Smooth muscle cell (in vitro differentiated cells): Measurements from ENCODE around the gene MSI2. TPM values are rescaled to one million over a fixed set of nuclear protein-coding genes. Genes with fewer than 3 reads are reported as not detected.
A peak's percentile ranks its signal among the peaks of the same experiment; 100 is the strongest.

Experiments used
- DNase-seq: peaks from one replicate; lab custom pipeline; 2025; ENCODE audit not compliant: unreplicated experiment; lab: John Stamatoyannopoulos, UW
- H2AFZ ChIP-seq: fragments of 200-600 bp; sonication (generic); 2 replicates; pipeline ENCODE4 v1.6.0; 2016; ENCODE audit warnings: antibody characterized with exemption, low read depth, mild to moderate bottlenecking
- H3F3A ChIP-seq: fragments of 200-600 bp; sonication (generic); 2 replicates; pipeline ENCODE4 v1.6.0; 2017; ENCODE audit warnings: antibody characterized with exemption, low read depth
- H3K27ac ChIP-seq: fragments of 200-600 bp; sonication (generic); 2 replicates; pipeline ENCODE4 v1.5.1; 2016; ENCODE audit warnings: low read depth, mild to moderate bottlenecking
- H3K27me3 ChIP-seq: fragments of 200-600 bp; sonication (generic); 2 replicates; pipeline ENCODE4 v1.6.1; 2016; ENCODE audit warnings: low read depth, mild to moderate bottlenecking
- H3K36me3 ChIP-seq: fragments of 200-600 bp; sonication (generic); 2 replicates; pipeline ENCODE4 v1.5.1; 2016; ENCODE audit warnings: low read depth
- H3K4me1 ChIP-seq: fragments of 200-600 bp; sonication (generic); 2 replicates; pipeline ENCODE4 v1.5.1; 2016; ENCODE audit warnings: low read depth
- H3K4me2 ChIP-seq: fragments of 200-600 bp; sonication (generic); 2 replicates; pipeline ENCODE4 v1.6.0; 2016; ENCODE audit warnings: mild to moderate bottlenecking
- H3K4me3 ChIP-seq: fragments of 200-600 bp; sonication (generic); 2 replicates; pipeline ENCODE4 v1.5.1; 2016; ENCODE audit warnings: mild to moderate bottlenecking
- H3K79me2 ChIP-seq: fragments of 200-600 bp; sonication (generic); 2 replicates; pipeline ENCODE4 v1.6.0; 2016; ENCODE audit warnings: low read depth, mild to moderate bottlenecking
- H3K9ac ChIP-seq: fragments of 200-600 bp; sonication (generic); 2 replicates; pipeline ENCODE4 v1.6.0; 2016; ENCODE audit warnings: low read depth
- H3K9me3 ChIP-seq: fragments of 200-600 bp; sonication (generic); replicated peaks from 2 replicates; pipeline ENCODE4 v1.5.1; 2016; ENCODE audit warnings: low read depth
- H4K20me1 ChIP-seq: fragments of 200-600 bp; sonication (generic); 2 replicates; pipeline ENCODE4 v1.6.0; 2016; ENCODE audit warnings: low read depth
- CTCF ChIP-seq: fragments of 200-600 bp; sonication (generic); IDR thresholded peaks from 2 replicates; pipeline ENCODE4 v1.5.1; 2017; ENCODE audit warnings: borderline replicate concordance, mild to moderate bottlenecking, antibody characterized with exemption; ENCODE audit not compliant: insufficient read depth, poor library complexity, severe bottlenecking
- WGBS: methylation state at CpG from one replicate; pipeline ENCODE4 v1.1.7; 2016; ENCODE audit warnings: low lambda C conversion rate; 5-methylcytosine and 5-hydroxymethylcytosine counted together
- polyA plus RNA-seq: library from polyadenylated mRNA; unstranded; fragments of >200 nt; fragmentation: Nextera tagmentation; extraction: Ambion mirVana; gene quantifications from 2 replicates; pipeline ENCODE4 v1.2.1, GENCODE V29; 2016
- total RNA-seq: library from RNA; depleted of rRNA; stranded (reverse); fragments of >200 nt; gene quantifications from 2 replicates; pipeline ENCODE4 v1.2.3, GENCODE V29; 2014

MSI2 gene
- total and polyA plus RNA-seq, 2 experiments from 2014 or later, result 5.7 to 36.5 TPM

GRCh38 chr17:57552114-57552624, 295.8 kb downstream of the MSI2 start:
- peak; percentile 62 for TF ChIP-seq CTCF
- Histone ChIP-seq H3K4me3 (no peak overlapping the region), H3K27me3 (no peaks in the 10 kb centered on the region), H3K36me3 (no peaks in the 10 kb centered on the region), H3K9me3 (no peaks in the 10 kb centered on the region), H3K4me1 (peaks cover 73% of the 10 kb centered on the region), H2AFZ (no peak overlapping the region), H4K20me1 (no peaks in the 10 kb centered on the region), H3K79me2 (no peaks in the 10 kb centered on the region), H3F3A (peaks cover 33% of the 10 kb centered on the region), H3K9ac (peak overlapping the region; percentile 74), H3K27ac (peak overlapping the region; percentile 93), H3K4me2 (peak overlapping the region; percentile 75)
- DNase-seq, result peak; percentile 16
- 33% methylated on average over 11 of the region's 11 CpGs for WGBS

GRCh38 chr17:57553526-57553925, 297.2 kb downstream of the MSI2 start:
- Histone ChIP-seq H3K27ac (peak overlapping the region; percentile 93), H2AFZ (no peak overlapping the region), H3K36me3 (no peaks in the 10 kb centered on the region), H3K27me3 (no peaks in the 10 kb centered on the region), H3K4me1 (peaks cover 73% of the 10 kb centered on the region), H3K4me2 (peak overlapping the region; percentile 75), H3K9me3 (no peaks in the 10 kb centered on the region), H4K20me1 (no peaks in the 10 kb centered on the region), H3K9ac (peak overlapping the region; percentile 74), H3K79me2 (no peaks in the 10 kb centered on the region), H3K4me3 (peak overlapping the region; percentile 6), H3F3A (peaks cover 26% of the 10 kb centered on the region)
- 22% methylated on average over 12 of the region's 12 CpGs for WGBS
- TF ChIP-seq CTCF, result no peak
- DNase-seq, result no peak

- peak; percentile 38 for DNase-seq
- no peak overlapping the region for H2AFZ ChIP-seq
- H3F3A ChIP-seq, result peaks cover 22% of the 10 kb centered on the region
- H3K36me3 ChIP-seq, result no peaks in the 10 kb centered on the region
- H3K9me3 ChIP-seq, result no peaks in the 10 kb centered on the region
- H3K27me3 ChIP-seq, result no peaks in the 10 kb centered on the region
- no peaks in the 10 kb centered on the region for H4K20me1 ChIP-seq
- H3K79me2 ChIP-seq, result no peaks in the 10 kb centered on the region
- H3K4me3 ChIP-seq, result peak overlapping the region; percentile 6
- peak overlapping the region; percentile 93 for H3K27ac ChIP-seq
- WGBS, result 26% methylated on average over 14 of the region's 14 CpGs
- peaks cover 66% of the 10 kb centered on the region for H3K4me1 ChIP-seq
- H3K4me2 ChIP-seq, result peak overlapping the region; percentile 75
- peak overlapping the region; percentile 74 for H3K9ac ChIP-seq
- TF ChIP-seq CTCF, result no peak
Measured at GRCh38 chr17:57553991-57554825, 297.9 kb downstream of the MSI2 start.
